Adrenal gland (tissue), 12 donors: ENCODE measurements around the gene MCM7. TPM values are rescaled to one million over a fixed set of nuclear protein-coding genes. Genes with fewer than 3 reads are reported as not detected.
"Not testable (repeated sequence)": the region's sequence is repeated elsewhere in the genome, so short reads cannot be mapped to it uniquely, and the experiment has no call there.

Experiments used
- DNase-seq, 7 donors: peaks; one replicate each; pipeline ENCODE4 v3.0.0-alpha.2; 2019 to 2020
- H3K27ac ChIP-seq, 5 donors: fragments of 200-600 bp; sonication (generic) in 4 of 5; 1 replicate in 3 of 5; 2 replicates in 2 of 5; pipeline versions ENCODE4 v1.5.1 to v1.8.0; 2016 to 2020; ENCODE audit warnings: mild to moderate bottlenecking in 1 of 5
- H3K27me3 ChIP-seq: fragments of 200-600 bp; 2 replicates; pipeline ENCODE4 v1.8.0; 2021
- H3K36me3 ChIP-seq, 2 donors: fragments of 200-600 bp; replicated peaks in 1 of 2; 1 replicate in 1 of 2; 2 replicates in 1 of 2; pipeline versions ENCODE4 v1.5.1 to v1.8.0; 2018 to 2022
- H3K4me1 ChIP-seq, 2 donors: fragments of 200-600 bp; replicated peaks in 1 of 2; 1 replicate in 1 of 2; 2 replicates in 1 of 2; pipeline versions ENCODE4 v1.5.1 to v1.8.0; 2018 to 2021
- H3K4me3 ChIP-seq, 4 donors: fragments of 200-600 bp; sonication (generic) in 3 of 4; one replicate each; pipeline ENCODE4 v1.5.1; 2016 to 2018
- H3K9me3 ChIP-seq, 3 donors: fragments of 200-600 bp; sonication (generic) in 1 of 3; replicated peaks in 1 of 3; 1 replicate in 2 of 3; 2 replicates in 1 of 3; pipeline versions ENCODE4 v1.5.1 to v1.8.0; 2016 to 2021
- POLR2A ChIP-seq, 2 donors: fragments of 450-650 bp; IDR thresholded peaks; one replicate each; pipeline ENCODE4 v1.6.1; 2017; ENCODE audit warnings: antibody characterized with exemption in 2 of 2, mild to moderate bottlenecking in 2 of 2, moderate library complexity in 1 of 2
- WGBS, 4 donors: extraction: QIAGEN DNeasy Blood & Tissue Kit in 2 of 4; methylation state at CpG; one replicate each; pipeline versions ENCODE4 v1.1.5 to v1.1.7; 2013 to 2017; 5-methylcytosine and 5-hydroxymethylcytosine counted together
- intact Hi-C, 2 donors: fragments of 100-400 bp; cut with DNase I; formaldehyde crosslinking; loops; one replicate each; pipeline versions ENCODE4 v1.14.1 to v1.15.0; 2022 to 2023
- polyA plus RNA-seq, 3 donors: library from polyadenylated mRNA; stranded (reverse); fragments of 200-250 nt in 2 of 3; fragments of 350-450 nt in 1 of 3; fragmentation: Illumina TruSeq in 1 of 3; extraction: RNeasy Lipid Tissue Mini Kit (QIAGEN cat#74804) in 1 of 3; gene quantifications; one replicate each; pipeline ENCODE4 v1.2.3, GENCODE V29; 2013 to 2014
- total RNA-seq, 9 donors: library from RNA; depleted of rRNA in 4 of 9; stranded (reverse); fragments of >200 nt in 4 of 9; fragments of 120-200 nt in 1 of 9; fragmentation: NEBNext Ultra II Directional in 1 of 9; extraction: Animal tissue kit (Norgen Biotek cat#: 25700) in 1 of 9; gene quantifications; one replicate each; pipeline versions ENCODE4 v1.1.0 to v1.2.4, GENCODE V29; 2013 to 2023
- TF ChIP-seq, protein P1 (sequence below), 6 experiments: fragments of 450-650 bp in 4 of 6; fragments of 200-600 bp in 2 of 6; sonication (generic) in 1 of 6; IDR thresholded peaks; 1 replicate in 5 of 6; 2 replicates in 1 of 6; pipeline versions ENCODE4 v1.5.1 to v1.8.0; 2016 to 2021; ENCODE audit warnings: antibody characterized with exemption in 6 of 6, mild to moderate bottlenecking in 2 of 6, moderate library complexity in 1 of 6
- donor health status: healthy with polysubstance abuse.
- donor health status: Bipolar disorder and iron deficiency.
- donor health status: DM: yes; HTN: yes; CAD: no.
- donor health status: DM: no; HTN: no; CAD: no.
- donor health status: DM: no; HTN: no; CAD: no.
- donor health status: DM: yes; HTN: yes; CAD: no.

The MCM7 gene
- total and polyA plus RNA-seq, 12 donors: 12.2 to 72.3 (median 30.6) TPM

DNA sequence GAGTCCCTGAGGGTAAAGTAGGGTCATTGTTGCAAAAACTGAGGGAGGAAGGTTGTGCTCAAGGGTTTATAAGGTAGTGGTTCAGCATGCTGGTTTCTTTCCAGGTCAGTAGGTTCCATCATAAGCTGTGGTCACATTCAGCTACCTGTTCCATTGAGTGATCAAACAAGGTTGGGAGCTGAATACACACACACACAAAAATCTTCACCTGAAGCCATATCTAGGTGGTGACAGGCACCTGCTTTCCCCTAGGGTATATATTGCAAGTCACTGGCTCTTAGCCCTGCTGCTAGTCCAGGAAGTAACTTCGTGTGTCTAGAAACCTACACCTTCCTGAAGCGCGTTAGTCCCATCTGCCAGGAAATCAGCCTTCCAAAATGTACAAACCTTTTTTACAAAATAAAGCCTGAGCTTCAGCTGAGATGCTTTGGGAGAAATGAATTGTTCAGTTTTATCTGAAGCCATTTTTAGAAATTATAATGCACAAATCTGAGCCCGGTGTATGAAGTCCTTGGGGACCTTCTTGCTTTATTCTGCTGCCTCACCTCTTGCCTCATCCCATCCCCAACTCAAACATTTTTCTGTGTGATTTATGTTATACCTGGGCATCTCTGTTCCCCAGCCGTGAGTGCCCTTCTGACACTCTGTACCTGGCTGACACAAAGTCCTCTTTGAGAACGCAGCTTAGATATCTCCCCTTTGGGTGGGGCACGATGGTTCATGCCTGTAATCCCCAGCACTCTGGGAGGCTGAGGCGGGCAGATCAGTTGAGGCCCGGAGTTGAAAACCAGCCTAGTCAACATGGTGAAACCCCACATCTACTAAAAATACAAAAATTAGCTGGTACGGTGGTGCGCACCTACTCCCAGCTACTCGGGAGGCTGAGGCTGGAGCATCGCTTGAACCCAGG, 36.9 kb upstream of the MCM7 start:
- H3K36me3 ChIP-seq: no peaks in the 10 kb centered on the region
- no peaks in the 10 kb centered on the region for H3K4me1 ChIP-seq
- no peak overlapping the region for H3K27ac ChIP-seq
- WGBS, 4 donors: 80 to 85% (median 81%) methylated on average over 13 of the region's 13 CpGs
- no peaks in the 10 kb centered on the region for H3K9me3 ChIP-seq
- no peaks in the 10 kb centered on the region for H3K27me3 ChIP-seq
- TF ChIP-seq POLR2A (IDR thresholded peaks at IDR 0.05): no peak
- TF ChIP-seq, protein P1, sequence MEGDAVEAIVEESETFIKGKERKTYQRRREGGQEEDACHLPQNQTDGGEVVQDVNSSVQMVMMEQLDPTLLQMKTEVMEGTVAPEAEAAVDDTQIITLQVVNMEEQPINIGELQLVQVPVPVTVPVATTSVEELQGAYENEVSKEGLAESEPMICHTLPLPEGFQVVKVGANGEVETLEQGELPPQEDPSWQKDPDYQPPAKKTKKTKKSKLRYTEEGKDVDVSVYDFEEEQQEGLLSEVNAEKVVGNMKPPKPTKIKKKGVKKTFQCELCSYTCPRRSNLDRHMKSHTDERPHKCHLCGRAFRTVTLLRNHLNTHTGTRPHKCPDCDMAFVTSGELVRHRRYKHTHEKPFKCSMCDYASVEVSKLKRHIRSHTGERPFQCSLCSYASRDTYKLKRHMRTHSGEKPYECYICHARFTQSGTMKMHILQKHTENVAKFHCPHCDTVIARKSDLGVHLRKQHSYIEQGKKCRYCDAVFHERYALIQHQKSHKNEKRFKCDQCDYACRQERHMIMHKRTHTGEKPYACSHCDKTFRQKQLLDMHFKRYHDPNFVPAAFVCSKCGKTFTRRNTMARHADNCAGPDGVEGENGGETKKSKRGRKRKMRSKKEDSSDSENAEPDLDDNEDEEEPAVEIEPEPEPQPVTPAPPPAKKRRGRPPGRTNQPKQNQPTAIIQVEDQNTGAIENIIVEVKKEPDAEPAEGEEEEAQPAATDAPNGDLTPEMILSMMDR (IDR thresholded peaks at IDR 0.05): no peak
- no peak for DNase-seq
- intact Hi-C loops: no loop called here
- no peak overlapping the region for H3K4me3 ChIP-seq

DNA sequence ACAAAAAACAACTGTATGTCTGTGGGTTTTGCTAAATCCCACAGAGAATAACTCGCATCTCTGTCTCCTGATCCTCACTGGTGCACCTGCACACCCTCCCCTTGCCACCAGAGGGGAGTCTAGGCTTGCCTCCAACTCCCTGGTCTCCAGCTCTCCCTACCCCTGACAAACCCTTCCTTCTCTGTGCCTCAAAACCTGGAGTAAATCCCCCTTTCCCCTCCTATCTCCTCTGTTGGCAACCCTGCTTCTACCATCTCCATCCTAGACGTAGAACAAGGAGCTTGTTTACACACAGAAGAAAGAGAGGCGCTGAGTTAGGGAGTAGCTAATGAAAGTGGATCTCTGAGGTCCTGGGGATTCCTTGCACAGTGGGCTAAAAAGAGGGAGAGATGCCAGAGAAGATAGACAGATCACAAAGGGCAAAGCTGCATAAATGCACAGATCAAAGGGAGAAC, 31.5 kb upstream of the MCM7 start:
- Histone ChIP-seq H3K9me3 (no peaks in the 10 kb centered on the region), H3K4me3 (no peak overlapping the region), H3K27ac (no peak overlapping the region), H3K4me1 (peaks cover 6 to 9% of the 10 kb centered on the region in 2 donors), H3K27me3 (no peaks in the 10 kb centered on the region), H3K36me3 (no peaks in the 10 kb centered on the region)
- TF ChIP-seq, protein P1 (IDR thresholded peaks at IDR 0.05): peak; percentile 45 to 95 (median 82)
- TF ChIP-seq POLR2A (IDR thresholded peaks at IDR 0.05): no peak
- intact Hi-C loops: loop anchor here (5.0 kb wide), 2 partner anchors 75 to 85 kb away; partner anchors contain the start of gene PVRIG (in 1 of the 2)
- DNase-seq: peak; percentile 46 to 80 (median 59)
- WGBS, 4 donors: 39 to 48% (median 46%) methylated on average over 3 of the region's 3 CpGs

DNA sequence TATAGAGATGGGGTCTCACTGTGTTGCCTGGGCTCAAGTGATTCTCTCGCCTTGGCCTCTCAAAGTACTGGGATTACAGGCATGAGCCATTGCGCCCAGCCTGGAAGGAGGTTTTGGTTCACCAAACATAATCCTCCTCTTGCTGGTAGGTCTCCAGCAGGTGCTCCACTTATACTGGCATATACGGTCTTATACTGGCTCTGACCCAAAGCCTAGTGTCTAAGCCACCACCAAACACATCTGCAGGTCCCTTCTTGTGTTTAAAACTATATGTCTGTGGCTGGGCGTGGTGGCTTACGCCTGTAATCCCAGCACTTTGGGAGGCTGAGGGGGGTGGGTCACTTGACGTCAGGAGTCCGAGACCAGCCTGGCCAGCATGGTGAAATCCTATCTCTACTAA, 30.9 kb upstream of the MCM7 start:
- H3K36me3 ChIP-seq: no peaks in the 10 kb centered on the region
- no peak overlapping the region for H3K27ac ChIP-seq
- TF ChIP-seq, protein P1 (IDR thresholded peaks at IDR 0.05): no peak
- no peak for TF ChIP-seq POLR2A (IDR thresholded peaks at IDR 0.05)
- DNase-seq: no peak
- no peaks in the 10 kb centered on the region for H3K9me3 ChIP-seq
- H3K4me3 ChIP-seq: no peak overlapping the region
- 57 to 77% (median 68%) methylated on average over 7 of the region's 7 CpGs for WGBS, 4 donors
- intact Hi-C loops: loop anchor here (5.0 kb wide), 2 partner anchors 75 to 85 kb away; partner anchors contain the start of gene PVRIG (in 1 of the 2)
- H3K27me3 ChIP-seq: no peaks in the 10 kb centered on the region
- H3K4me1 ChIP-seq: peaks cover 8 to 13% of the 10 kb centered on the region in 2 donors

DNA sequence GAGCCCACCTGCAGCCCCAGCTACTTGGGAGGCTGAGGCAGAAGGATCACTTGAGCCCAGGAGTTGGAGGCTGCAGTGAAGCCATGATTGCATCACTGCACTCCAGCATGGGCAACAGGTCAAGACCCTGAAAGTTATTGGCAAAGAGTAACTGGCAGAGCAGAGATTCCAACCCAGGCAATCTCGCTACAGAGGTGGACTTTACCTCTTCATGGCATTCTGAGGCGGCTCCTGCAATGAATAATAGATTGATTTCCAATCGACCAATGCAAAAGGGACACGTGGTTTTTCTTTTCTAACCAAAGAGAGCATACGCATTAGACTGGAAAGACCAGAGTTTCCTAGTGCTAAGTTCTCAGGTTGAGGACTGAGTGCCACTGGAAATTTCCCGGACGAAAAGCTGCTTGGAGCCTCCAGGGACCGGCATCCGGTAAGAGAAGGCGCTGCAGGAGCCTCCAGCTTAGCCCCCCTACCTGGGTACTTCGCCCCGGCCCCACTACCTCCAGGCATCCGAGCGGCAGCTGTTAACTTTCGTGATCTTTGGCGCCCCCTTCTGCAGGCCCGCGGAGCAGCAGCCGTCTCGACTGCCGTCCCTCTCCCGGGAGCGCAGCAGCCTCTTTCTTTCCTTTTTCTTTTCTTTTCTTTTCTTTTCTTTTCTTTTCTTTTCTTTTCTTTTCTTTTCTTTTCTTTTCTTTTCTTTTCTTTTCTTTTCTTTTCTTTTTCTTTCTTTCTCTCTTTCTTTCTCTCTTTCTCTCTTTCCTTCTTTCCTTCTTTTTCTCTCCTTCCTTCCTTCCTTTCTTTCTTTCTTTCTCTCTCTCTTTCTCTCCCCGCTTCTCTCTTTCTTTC, 29.6 kb upstream of the MCM7 start:
- no peaks in the 10 kb centered on the region for H3K36me3 ChIP-seq
- 6 to 11% (median 9%) methylated on average over 22 to 24 of the region's 24 CpGs for WGBS, 4 donors
- no peaks in the 10 kb centered on the region for H3K9me3 ChIP-seq
- no peak overlapping the region for H3K27ac ChIP-seq
- H3K27me3 ChIP-seq: no peaks in the 10 kb centered on the region
- peak; percentile 71 to 91 (median 83) for DNase-seq
- intact Hi-C loops: loop anchor here (5.0 kb wide), 2 partner anchors 76 to 86 kb away; partner anchors contain the start of gene PVRIG (in 1 of the 2)
- no peak overlapping the region for H3K4me3 ChIP-seq
- peaks cover 11 to 19% of the 10 kb centered on the region in 2 donors for H3K4me1 ChIP-seq
- TF ChIP-seq, protein P1 (IDR thresholded peaks at IDR 0.05): peak; percentile 75 to 92 (median 85)
- TF ChIP-seq POLR2A (IDR thresholded peaks at IDR 0.05): peak in 1 of 2 donors; percentile 8

DNA sequence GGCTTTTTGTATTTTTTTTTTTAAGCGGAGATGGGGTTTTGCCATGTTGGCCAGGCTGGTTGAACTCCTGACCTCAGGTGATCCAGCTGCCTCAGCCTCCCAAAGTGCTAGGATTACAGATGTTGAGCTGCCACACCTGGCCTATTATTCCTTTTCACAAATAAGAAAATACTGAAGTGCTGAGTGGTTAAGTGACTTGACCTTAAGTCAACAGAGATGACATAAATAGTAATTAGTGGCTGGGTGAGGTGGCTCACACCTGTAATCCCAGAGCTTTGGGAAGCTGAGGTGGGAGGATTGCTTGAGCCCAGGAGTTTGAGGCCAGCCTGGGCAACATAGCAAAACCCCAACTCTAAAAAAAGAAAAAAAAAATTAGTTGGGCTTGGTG, 29.0 kb upstream of the MCM7 start:
- H3K27me3 ChIP-seq, H3K4me3 ChIP-seq, H3K36me3 ChIP-seq, DNase-seq, H3K9me3 ChIP-seq, H3K27ac ChIP-seq: not testable (repeated sequence)
- 88 to 100% (median 95%) methylated on average over 1 of the region's 1 CpG for WGBS, 4 donors
- intact Hi-C loops: loop anchor here (5.0 kb wide), 2 partner anchors 77 to 87 kb away; partner anchors contain the start of gene PVRIG (in 1 of the 2)
- peaks cover 14 to 25% of the 10 kb centered on the region in 2 donors for H3K4me1 ChIP-seq
